CD14-positive monocyte (primary cell): ENCODE results near the gene NUP88. TPM values are rescaled to one million over a fixed set of nuclear protein-coding genes. Genes with fewer than 3 reads are reported as not detected.
A peak's percentile ranks its signal among the peaks of the same experiment; 100 is the strongest.

Source experiments
- DNase-seq, 3 donors: peaks; one replicate each; pipeline ENCODE4 v3.0.0-alpha.2; 2011 to 2022
- H2AFZ ChIP-seq: 2 replicates; pipeline ENCODE4 v1.6.0; 2012; ENCODE audit warnings: mild to moderate bottlenecking, low read depth, low read length, inconsistent platforms; ENCODE audit not compliant: insufficient read depth, poor library complexity, severe bottlenecking
- H3K27ac ChIP-seq, 2 donors: 1 replicate in 1 of 2; 2 replicates in 1 of 2; pipeline ENCODE4 v1.5.1; 2012 to 2013; ENCODE audit warnings: low read length in 2 of 2, control low read depth in 1 of 2, inconsistent platforms in 1 of 2, low read depth in 1 of 2, mild to moderate bottlenecking in 1 of 2
- H3K27me3 ChIP-seq, 2 donors: one replicate each; pipeline versions ENCODE4 v1.6.0 to v1.6.1; 2011 to 2013; ENCODE audit warnings: low read length in 2 of 2; ENCODE audit not compliant: control insufficient read depth in 2 of 2, insufficient read depth in 2 of 2
- H3K36me3 ChIP-seq, 2 donors: replicated peaks in 1 of 2; 1 replicate in 1 of 2; 2 replicates in 1 of 2; pipeline versions ENCODE4 v1.5.1 to v1.6.1; 2012 to 2013; ENCODE audit warnings: low read length in 2 of 2, control low read depth in 1 of 2, inconsistent platforms in 1 of 2, mild to moderate bottlenecking in 1 of 2; ENCODE audit not compliant: insufficient read depth in 2 of 2, control insufficient read depth in 1 of 2
- H3K4me1 ChIP-seq, 2 donors: 1 replicate in 1 of 2; 2 replicates in 1 of 2; pipeline versions ENCODE4 v1.5.1 to v1.6.1; 2012 to 2013; ENCODE audit warnings: low read length in 2 of 2, control low read depth in 1 of 2, inconsistent platforms in 1 of 2, mild to moderate bottlenecking in 1 of 2, moderate library complexity in 1 of 2; ENCODE audit not compliant: insufficient read depth in 2 of 2, control insufficient read depth in 1 of 2
- H3K4me2 ChIP-seq: replicated peaks from 2 replicates; pipeline ENCODE3; 2012; ENCODE audit warnings: low read length, moderate library complexity, mild to moderate bottlenecking; ENCODE audit not compliant: poor library complexity, severe bottlenecking; ENCODE audit errors: extremely low read depth
- H3K4me3 ChIP-seq, 3 experiments: fragments of 200-600 bp in 1 of 3; sonication (generic) in 1 of 3; replicated peaks in 1 of 3; 1 replicate in 2 of 3; 2 replicates in 1 of 3; pipeline ENCODE4 v1.5.1; 2011 to 2013; ENCODE audit warnings: low read length in 3 of 3, mild to moderate bottlenecking in 3 of 3, control low read depth in 2 of 3, low read depth in 2 of 3, inconsistent platforms in 1 of 3, moderate library complexity in 1 of 3
- H3K79me2 ChIP-seq: 2 replicates; pipeline ENCODE4 v1.6.0; 2012; ENCODE audit warnings: mild to moderate bottlenecking, control low read depth, inconsistent platforms, low read length, moderate library complexity; ENCODE audit not compliant: insufficient read depth
- H3K9ac ChIP-seq: 2 replicates; pipeline ENCODE4 v1.6.0; 2017; ENCODE audit warnings: low read length, mild to moderate bottlenecking; ENCODE audit not compliant: insufficient read depth, poor library complexity, severe bottlenecking
- H3K9me3 ChIP-seq, 2 donors: replicated peaks in 1 of 2; 1 replicate in 1 of 2; 2 replicates in 1 of 2; pipeline versions ENCODE4 v1.5.1 to v1.6.1; 2012 to 2013; ENCODE audit warnings: low read length in 2 of 2, control low read depth in 1 of 2; ENCODE audit not compliant: control insufficient read depth in 1 of 2, insufficient read depth in 1 of 2
- H4K20me1 ChIP-seq: 2 replicates; pipeline ENCODE4 v1.6.0; 2012; ENCODE audit warnings: mild to moderate bottlenecking, low read length, control low read depth, moderate library complexity; ENCODE audit not compliant: insufficient read depth
- H3K27ac Mint-ChIP-seq, 7 donors: one replicate each; pipeline ENCODE4 v1.8.0; 2020; ENCODE audit warnings: mild to moderate bottlenecking in 7 of 7, mixed read lengths in 7 of 7, moderate library complexity in 6 of 7, inconsistent platforms in 2 of 7
- H3K27me3 Mint-ChIP-seq, 3 donors: one replicate each; pipeline ENCODE4 v1.8.0; 2021 to 2022; ENCODE audit warnings: low read depth in 3 of 3, mild to moderate bottlenecking in 3 of 3, mixed read lengths in 3 of 3, moderate library complexity in 3 of 3, inconsistent platforms in 1 of 3
- H3K36me3 Mint-ChIP-seq, 2 donors: one replicate each; pipeline ENCODE4 v1.8.0; 2020; ENCODE audit warnings: mixed read lengths in 2 of 2, inconsistent platforms in 1 of 2, mild to moderate bottlenecking in 1 of 2
- H3K4me1 Mint-ChIP-seq: one replicate; pipeline ENCODE4 v1.8.0; 2020; ENCODE audit warnings: mild to moderate bottlenecking, mixed read lengths
- H3K4me3 Mint-ChIP-seq, 2 donors: one replicate each; pipeline ENCODE4 v1.8.0; 2020; ENCODE audit warnings: mild to moderate bottlenecking in 2 of 2, mixed read lengths in 2 of 2, moderate library complexity in 1 of 2
- H3K9me3 Mint-ChIP-seq, 7 donors: one replicate each; pipeline ENCODE4 v1.8.0; 2020 to 2022; ENCODE audit warnings: mixed read lengths in 7 of 7, mild to moderate bottlenecking in 6 of 7, moderate library complexity in 6 of 7, inconsistent platforms in 2 of 7
- WGBS: methylation state at CpG from one replicate; pipeline ENCODE4 v1.1.5; 2013; ENCODE audit warnings: missing lambda C conversion rate; ENCODE audit not compliant: insufficient coverage; 5-methylcytosine and 5-hydroxymethylcytosine counted together
- intact Hi-C, 2 donors: fragments of 100-400 bp; cut with micrococcal nuclease; formaldehyde crosslinking; loops; one replicate each; pipeline versions ENCODE4 v1.15.0 to v1.15.1; 2023
- polyA plus RNA-seq, 3 donors: library from polyadenylated mRNA; depleted of rRNA in 1 of 3; unstranded in 2 of 3; stranded (reverse) in 1 of 3; fragments of 300-500 nt in 2 of 3; fragments of >200 nt in 1 of 3; fragmentation: Illumina TruSeq in 2 of 3; gene quantifications; 1 replicate in 2 of 3; 2 replicates in 1 of 3; pipeline ENCODE4 v1.2.3, GENCODE V29; 2012 to 2021
- TF ChIP-seq, protein P1 (sequence below): fragments of 200-600 bp; IDR thresholded peaks from one replicate; pipeline ENCODE4 v1.8.0; 2022; ENCODE audit warnings: antibody characterized with exemption, mild to moderate bottlenecking

The NUP88 gene
- polyA plus RNA-seq, 3 donors: 23.1 to 45.7 (median 36.1) TPM

DNA sequence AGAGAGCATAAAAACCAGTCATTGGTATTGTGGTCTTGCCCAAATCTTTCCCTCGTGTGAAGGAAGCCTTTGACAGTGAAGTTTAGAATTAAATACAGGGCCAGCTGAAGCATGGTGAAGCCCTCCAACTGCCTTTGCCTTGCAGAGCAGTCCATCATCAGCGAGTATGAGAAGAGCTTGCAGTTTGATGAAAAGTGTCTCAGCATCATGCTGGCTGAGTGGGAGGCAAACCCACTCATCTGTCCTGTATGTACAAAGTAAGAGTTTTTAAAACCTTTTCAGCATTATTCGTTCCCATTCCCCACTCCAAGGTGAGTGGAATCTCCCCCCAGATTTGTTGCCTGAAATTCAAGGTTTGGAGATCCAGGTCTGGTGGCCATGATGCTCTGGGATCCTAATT is 6.4 kb upstream of the NUP88 start:
- no peaks in the 10 kb centered on the region for H4K20me1 ChIP-seq
- H3K27me3 ChIP-seq: no peaks in the 10 kb centered on the region
- H3K9ac ChIP-seq: no peak overlapping the region
- H3K4me3 ChIP-seq: no peak overlapping the region
- H3K27ac ChIP-seq: no peak overlapping the region
- Mint-ChIP-seq H3K27me3 (peaks cover 0 to 2% (median 0%) of the 10 kb centered on the region in 3 donors), H3K27ac (peak overlapping the region in 2 of 7 donors; percentile 9 to 36), H3K4me1 (peaks cover 9% of the 10 kb centered on the region), H3K36me3 (peaks cover 74 to 83% of the 10 kb centered on the region in 2 donors), H3K9me3 (no peaks in the 10 kb centered on the region), H3K4me3 (no peak overlapping the region)
- H3K4me1 ChIP-seq: peaks cover under 1 to 5% of the 10 kb centered on the region in 2 donors
- H3K79me2 ChIP-seq: peaks cover 22% of the 10 kb centered on the region
- WGBS: no CpG with 5 or more reads among the region's 3 CpGs
- H3K9me3 ChIP-seq: no peaks in the 10 kb centered on the region
- DNase-seq: no peak
- no peak overlapping the region for H2AFZ ChIP-seq
- TF ChIP-seq, protein P1, sequence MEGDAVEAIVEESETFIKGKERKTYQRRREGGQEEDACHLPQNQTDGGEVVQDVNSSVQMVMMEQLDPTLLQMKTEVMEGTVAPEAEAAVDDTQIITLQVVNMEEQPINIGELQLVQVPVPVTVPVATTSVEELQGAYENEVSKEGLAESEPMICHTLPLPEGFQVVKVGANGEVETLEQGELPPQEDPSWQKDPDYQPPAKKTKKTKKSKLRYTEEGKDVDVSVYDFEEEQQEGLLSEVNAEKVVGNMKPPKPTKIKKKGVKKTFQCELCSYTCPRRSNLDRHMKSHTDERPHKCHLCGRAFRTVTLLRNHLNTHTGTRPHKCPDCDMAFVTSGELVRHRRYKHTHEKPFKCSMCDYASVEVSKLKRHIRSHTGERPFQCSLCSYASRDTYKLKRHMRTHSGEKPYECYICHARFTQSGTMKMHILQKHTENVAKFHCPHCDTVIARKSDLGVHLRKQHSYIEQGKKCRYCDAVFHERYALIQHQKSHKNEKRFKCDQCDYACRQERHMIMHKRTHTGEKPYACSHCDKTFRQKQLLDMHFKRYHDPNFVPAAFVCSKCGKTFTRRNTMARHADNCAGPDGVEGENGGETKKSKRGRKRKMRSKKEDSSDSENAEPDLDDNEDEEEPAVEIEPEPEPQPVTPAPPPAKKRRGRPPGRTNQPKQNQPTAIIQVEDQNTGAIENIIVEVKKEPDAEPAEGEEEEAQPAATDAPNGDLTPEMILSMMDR: no peak
- intact Hi-C loops: no loop called here
- H3K36me3 ChIP-seq: peaks cover 75 to 98% of the 10 kb centered on the region in 2 donors
- H3K4me2 ChIP-seq: no peak overlapping the region

DNA sequence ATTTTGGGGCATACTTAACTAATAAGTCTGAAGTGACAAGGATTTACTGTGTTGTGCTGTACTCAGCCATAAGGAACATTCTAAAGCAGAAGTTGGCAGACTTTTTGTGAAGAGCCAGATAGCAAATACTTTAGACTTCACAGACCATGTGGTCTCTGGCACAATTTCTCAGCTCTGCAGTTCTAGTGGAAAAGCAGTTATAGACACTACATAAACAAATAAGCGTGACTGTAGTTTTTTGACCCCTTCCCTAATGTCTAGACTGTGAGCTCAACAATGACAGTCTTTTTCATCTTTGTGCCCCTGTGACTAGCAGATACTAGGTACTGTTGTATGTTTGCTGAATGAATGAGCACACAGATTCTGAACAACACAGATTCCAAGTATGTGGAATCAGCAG is 5.4 kb upstream of the NUP88 start:
- TF ChIP-seq, protein P1: no peak
- H3K27me3 Mint-ChIP-seq: peaks cover 0 to 2% (median 0%) of the 10 kb centered on the region in 3 donors
- peaks cover 6 to 11% of the 10 kb centered on the region in 2 donors for H3K4me1 ChIP-seq
- H4K20me1 ChIP-seq: no peaks in the 10 kb centered on the region
- H3K4me2 ChIP-seq: no peak overlapping the region
- H3K9ac ChIP-seq: no peak overlapping the region
- no peak for DNase-seq
- H3K27me3 ChIP-seq: no peaks in the 10 kb centered on the region
- no peak overlapping the region for H3K27ac Mint-ChIP-seq
- no CpG with 5 or more reads among the region's 1 CpG for WGBS
- no peak overlapping the region for H2AFZ ChIP-seq
- intact Hi-C loops: no loop called here
- no peak overlapping the region for H3K4me3 ChIP-seq
- no peaks in the 10 kb centered on the region for H3K9me3 Mint-ChIP-seq
- no peaks in the 10 kb centered on the region for H3K9me3 ChIP-seq
- no peak overlapping the region for H3K4me3 Mint-ChIP-seq
- H3K36me3 Mint-ChIP-seq: peaks cover 68 to 76% of the 10 kb centered on the region in 2 donors
- H3K79me2 ChIP-seq: peaks cover 30% of the 10 kb centered on the region
- H3K27ac ChIP-seq: no peak overlapping the region
- H3K36me3 ChIP-seq: peaks cover 69 to 88% of the 10 kb centered on the region in 2 donors
- peaks cover 14% of the 10 kb centered on the region for H3K4me1 Mint-ChIP-seq
